AG09319 (cell line): ENCODE measurements around the gene SLC47A2.
A peak's percentile ranks its signal among the peaks of the same experiment; 100 is the strongest.
"Not testable (repeated sequence)": the region's sequence is repeated elsewhere in the genome, so short reads cannot be mapped to it uniquely, and the experiment has no call there.

Experiments
- DNase-seq: peaks from one replicate; pipeline ENCODE4 v3.0.0-alpha.2; 2010; ENCODE audit warnings: low read depth; ENCODE audit errors: extremely low read depth
- CTCF ChIP-seq: IDR thresholded peaks from 2 replicates; pipeline ENCODE4 v1.5.1; 2011; ENCODE audit warnings: low read depth, mild to moderate bottlenecking, inconsistent platforms, low read length, moderate library complexity

Gene SLC47A2

GRCh38 chr17:19678581-19679453, 37.6 kb downstream of the SLC47A2 start:
- DNase-seq, result no peak
- no peak for TF ChIP-seq CTCF

- no peak for TF ChIP-seq CTCF
- DNase-seq, result no peak
These were observed 38.5 kb downstream of the SLC47A2 start for GRCh38 chr17:19677736-19678379.

- TF ChIP-seq CTCF, result no peak
- no peak for DNase-seq
These were observed 39.5 kb downstream of the SLC47A2 start for GRCh38 chr17:19676896-19677295.

GRCh38 chr17:19673623-19674022, 42.8 kb downstream of the SLC47A2 start:
- no peak for TF ChIP-seq CTCF
- DNase-seq, result no peak

GRCh38 chr17:19672009-19672750, 44.2 kb downstream of the SLC47A2 start:
- DNase-seq, result no peak
- TF ChIP-seq CTCF, result peak; percentile 35

GRCh38 chr17:19671433-19671832, 45.0 kb downstream of the SLC47A2 start:
- TF ChIP-seq CTCF, result no peak
- no peak for DNase-seq

- no peak for TF ChIP-seq CTCF
- DNase-seq, result no peak
These were observed 45.5 kb downstream of the SLC47A2 start for GRCh38 chr17:19670908-19671307.

- not testable (repeated sequence) for DNase-seq
These were observed 46.7 kb downstream of the SLC47A2 start for GRCh38 chr17:19669680-19670079.
